ENCODE measurements around the gene CELF4. TPM values are rescaled to one million over a fixed set of nuclear protein-coding genes. Genes with fewer than 3 reads are reported as not detected.

CELF4 gene
- total RNA-seq, 3 donors from 2014 or later = 1.0 TPM; not detected in 2

DNA sequence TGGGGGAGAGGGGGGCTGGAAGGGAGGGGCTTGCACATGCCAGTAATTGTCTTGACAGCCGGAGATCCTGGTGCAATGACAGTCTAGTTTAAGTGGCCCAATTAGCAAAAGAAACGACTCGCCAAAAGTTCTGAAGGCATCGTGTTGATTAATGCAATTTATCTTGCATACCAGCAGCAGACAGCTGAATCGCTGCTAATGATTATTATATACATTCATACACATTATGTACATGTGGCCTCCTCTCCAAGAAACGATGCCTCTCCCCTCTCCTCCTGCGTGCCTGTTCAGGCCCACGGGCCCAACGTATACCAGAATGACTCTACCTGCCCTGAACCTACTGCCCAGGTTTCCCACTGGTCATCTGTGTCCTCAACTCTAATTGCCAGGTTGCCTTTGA, 214.5 kb downstream of the CELF4 start:
- Histone ChIP-seq H3K4me1 (no peaks in the 10 kb centered on the region), H3K27ac (no peak overlapping the region), H3K36me3 (no peaks in the 10 kb centered on the region), H3K27me3 (peaks cover 0 to 2% of the 10 kb centered on the region in 2 donors), H3K4me3 (no peak overlapping the region), H3K9me3 (no peaks in the 10 kb centered on the region)
- intact Hi-C loops (cut with DNase I; ENCODE audit: low total_unique reads) = no loop called here
- TF ChIP-seq POLR2AphosphoS5 (IDR thresholded peaks at IDR 0.05) (no peak), POLR2A (IDR thresholded peaks at IDR 0.05) (no peak)
- TF ChIP-seq, protein P1, sequence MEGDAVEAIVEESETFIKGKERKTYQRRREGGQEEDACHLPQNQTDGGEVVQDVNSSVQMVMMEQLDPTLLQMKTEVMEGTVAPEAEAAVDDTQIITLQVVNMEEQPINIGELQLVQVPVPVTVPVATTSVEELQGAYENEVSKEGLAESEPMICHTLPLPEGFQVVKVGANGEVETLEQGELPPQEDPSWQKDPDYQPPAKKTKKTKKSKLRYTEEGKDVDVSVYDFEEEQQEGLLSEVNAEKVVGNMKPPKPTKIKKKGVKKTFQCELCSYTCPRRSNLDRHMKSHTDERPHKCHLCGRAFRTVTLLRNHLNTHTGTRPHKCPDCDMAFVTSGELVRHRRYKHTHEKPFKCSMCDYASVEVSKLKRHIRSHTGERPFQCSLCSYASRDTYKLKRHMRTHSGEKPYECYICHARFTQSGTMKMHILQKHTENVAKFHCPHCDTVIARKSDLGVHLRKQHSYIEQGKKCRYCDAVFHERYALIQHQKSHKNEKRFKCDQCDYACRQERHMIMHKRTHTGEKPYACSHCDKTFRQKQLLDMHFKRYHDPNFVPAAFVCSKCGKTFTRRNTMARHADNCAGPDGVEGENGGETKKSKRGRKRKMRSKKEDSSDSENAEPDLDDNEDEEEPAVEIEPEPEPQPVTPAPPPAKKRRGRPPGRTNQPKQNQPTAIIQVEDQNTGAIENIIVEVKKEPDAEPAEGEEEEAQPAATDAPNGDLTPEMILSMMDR (IDR thresholded peaks at IDR 0.05) = no peak
- DNase-seq (ENCODE audit: low spot score in 2 of 2) = no peak

DNA sequence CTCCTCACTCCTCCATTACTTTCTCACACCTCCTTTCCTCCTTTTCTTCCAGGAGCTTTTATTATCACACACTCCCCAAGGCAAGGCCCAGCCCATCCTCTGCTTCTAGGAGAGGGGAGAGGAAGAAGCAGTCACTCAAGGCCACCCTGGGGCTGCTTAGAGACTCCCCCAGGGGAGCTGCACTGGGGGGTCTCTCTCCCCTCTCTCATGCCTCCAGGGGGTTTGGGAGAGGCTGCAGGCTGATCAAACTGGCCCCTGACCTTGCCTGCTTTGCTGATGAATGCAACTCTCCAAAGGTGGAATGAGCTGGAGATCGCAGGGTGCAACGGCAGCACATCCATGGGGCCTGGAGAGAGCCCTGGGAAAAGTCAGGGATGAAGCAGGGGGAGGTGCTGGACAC, 216.9 kb downstream of the CELF4 start:
- TF ChIP-seq, protein P1 (IDR thresholded peaks at IDR 0.05) = no peak
- no peak for TF ChIP-seq POLR2A (IDR thresholded peaks at IDR 0.05)
- TF ChIP-seq POLR2AphosphoS5 (IDR thresholded peaks at IDR 0.05) = no peak

DNA sequence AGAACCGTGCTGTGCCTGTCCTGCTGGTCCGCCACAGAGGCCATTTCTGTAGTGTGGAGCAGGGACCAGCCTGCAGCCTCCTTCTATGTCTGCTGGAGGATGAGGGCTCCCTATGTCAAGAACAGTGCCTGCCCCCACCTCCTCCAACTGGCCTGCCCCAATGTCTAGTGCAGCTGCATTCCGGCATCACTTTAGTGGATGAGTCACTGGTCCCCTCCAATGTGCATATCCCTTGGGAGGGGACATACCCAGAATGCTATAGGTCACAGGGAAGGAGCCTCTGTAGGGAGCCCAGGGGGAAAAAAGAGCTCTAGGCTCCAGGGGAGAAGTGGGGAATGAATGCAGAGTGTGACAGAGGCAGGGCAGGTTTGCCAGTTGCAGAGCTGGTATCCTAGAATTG, 219.6 kb downstream of the CELF4 start:
- Histone ChIP-seq H3K27me3 (peaks cover 0 to 14% of the 10 kb centered on the region in 2 donors), H3K27ac (no peak overlapping the region), H3K9me3 (no peaks in the 10 kb centered on the region), H3K4me3 (no peak overlapping the region), H3K36me3 (no peaks in the 10 kb centered on the region), H3K4me1 (no peaks in the 10 kb centered on the region)
- intact Hi-C loops (cut with DNase I; ENCODE audit: low total_unique reads) = loop anchor here (10.0 kb wide), 1 partner anchor 199 kb away; no protein-coding TSS in a partner anchor
- no peak for TF ChIP-seq POLR2A (IDR thresholded peaks at IDR 0.05)
- TF ChIP-seq POLR2AphosphoS5 (IDR thresholded peaks at IDR 0.05) = no peak
- TF ChIP-seq, protein P1 (IDR thresholded peaks at IDR 0.05) = no peak
- DNase-seq (ENCODE audit: low spot score in 2 of 2) = no peak

More for the DNA sequence above, 216.9 kb downstream of the CELF4 start:
- intact Hi-C loops (cut with DNase I; ENCODE audit: low total_unique reads) = loop anchor here (10.0 kb wide), 1 partner anchor 196 kb away; no protein-coding TSS in a partner anchor
- H3K9me3 ChIP-seq = no peaks in the 10 kb centered on the region
- no peak overlapping the region for H3K4me3 ChIP-seq
- H3K36me3 ChIP-seq = no peaks in the 10 kb centered on the region
- H3K27ac ChIP-seq = no peak overlapping the region
- peaks cover 0 to 12% of the 10 kb centered on the region in 2 donors for H3K27me3 ChIP-seq
- no peaks in the 10 kb centered on the region for H3K4me1 ChIP-seq
- no peak for DNase-seq (ENCODE audit: low spot score in 2 of 2)

DNA sequence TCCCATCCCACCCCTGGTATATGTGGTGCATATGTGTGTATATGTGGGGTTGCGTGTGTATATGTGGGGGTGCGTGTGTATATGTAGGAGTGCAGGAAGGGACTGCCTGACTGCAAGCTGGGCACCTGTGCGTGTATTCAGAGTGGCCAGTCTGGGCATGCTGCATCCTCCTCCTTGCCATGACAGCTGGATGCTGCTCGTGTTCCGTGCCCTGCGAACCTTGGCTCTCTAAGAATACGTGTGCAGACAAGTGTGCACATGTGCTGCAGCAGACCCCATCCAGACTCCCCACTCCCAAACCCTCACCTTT, 222.1 kb downstream of the CELF4 start:
- DNase-seq (ENCODE audit: low spot score in 2 of 2) = no peak
- H3K36me3 ChIP-seq = no peaks in the 10 kb centered on the region
- no peak overlapping the region for H3K4me3 ChIP-seq
- no peak overlapping the region for H3K27ac ChIP-seq
- intact Hi-C loops (cut with DNase I; ENCODE audit: low total_unique reads) = loop anchor here (10.0 kb wide), 1 partner anchor 201 kb away; no protein-coding TSS in a partner anchor
- no peaks in the 10 kb centered on the region for H3K9me3 ChIP-seq
- no peaks in the 10 kb centered on the region for H3K4me1 ChIP-seq
- no peak for TF ChIP-seq POLR2A (IDR thresholded peaks at IDR 0.05)
- TF ChIP-seq, protein P1 (IDR thresholded peaks at IDR 0.05) = no peak
- TF ChIP-seq POLR2AphosphoS5 (IDR thresholded peaks at IDR 0.05) = no peak
- peaks cover 0 to 14% of the 10 kb centered on the region in 2 donors for H3K27me3 ChIP-seq

DNA sequence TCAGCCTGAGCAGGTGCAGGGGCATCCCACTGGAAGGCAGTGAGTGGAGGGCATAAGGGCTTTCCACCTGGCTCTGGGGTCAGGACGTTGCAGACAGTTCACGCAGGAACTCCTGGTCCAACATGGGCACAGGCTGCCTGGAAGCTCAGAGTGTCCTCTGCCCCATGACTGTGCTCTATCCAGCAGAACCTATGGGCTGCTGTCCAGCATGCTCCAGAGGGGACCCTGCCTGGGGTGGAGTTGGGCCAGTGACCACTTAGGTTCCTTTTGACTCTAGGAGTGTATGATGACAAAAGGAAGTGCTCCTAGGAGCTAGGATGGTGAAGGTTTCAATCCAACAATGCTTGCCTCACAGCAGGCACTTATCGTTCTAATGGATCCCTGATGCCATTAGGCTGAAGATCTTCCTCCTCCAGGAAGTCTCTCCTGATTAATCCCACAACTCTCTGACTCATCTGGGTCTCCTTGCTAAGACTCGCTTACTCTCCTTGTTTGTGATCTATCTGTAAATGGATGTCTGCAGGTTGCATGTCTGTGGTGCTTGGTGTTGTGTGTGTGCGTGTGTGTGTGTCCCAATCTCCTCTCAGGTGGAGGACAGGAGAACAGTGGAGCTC, 224.0 kb downstream of the CELF4 start:
- H3K36me3 ChIP-seq = no peaks in the 10 kb centered on the region
- no peak for DNase-seq (ENCODE audit: low spot score in 2 of 2)
- no peaks in the 10 kb centered on the region for H3K9me3 ChIP-seq
- H3K27me3 ChIP-seq = peaks cover 0 to 14% of the 10 kb centered on the region in 2 donors
- no peak overlapping the region for H3K4me3 ChIP-seq
- intact Hi-C loops (cut with DNase I; ENCODE audit: low total_unique reads) = loop anchor here (10.0 kb wide), 1 partner anchor 203 kb away; no protein-coding TSS in a partner anchor
- no peaks in the 10 kb centered on the region for H3K4me1 ChIP-seq
- TF ChIP-seq, protein P1 (IDR thresholded peaks at IDR 0.05) = no peak
- no peak for TF ChIP-seq POLR2AphosphoS5 (IDR thresholded peaks at IDR 0.05)
- no peak overlapping the region for H3K27ac ChIP-seq

Data from breast epithelium (tissue), 4 donors.